Thyroid gland (tissue), 4 donors: ENCODE results near the gene MTFP1. TPM values are rescaled to one million over a fixed set of nuclear protein-coding genes. Genes with fewer than 3 reads are reported as not detected.
"Not testable (repeated sequence)": the region's sequence is repeated elsewhere in the genome, so short reads cannot be mapped to it uniquely, and the experiment has no call there.

Experiments
- DNase-seq, 2 donors: peaks; one replicate each; pipeline ENCODE4 v3.0.0-alpha.2; 2019
- H3K27ac ChIP-seq, 3 donors: fragments of 200-600 bp; sonication (generic); 1 replicate in 2 of 3; 2 replicates in 1 of 3; pipeline ENCODE4 v1.5.1; 2016 to 2019; ENCODE audit warnings: mild to moderate bottlenecking in 1 of 3, moderate library complexity in 1 of 3
- H3K27me3 ChIP-seq: fragments of 200-600 bp; sonication (generic); one replicate; pipeline ENCODE4 v1.5.1; 2019
- H3K36me3 ChIP-seq, 2 donors: fragments of 200-600 bp; sonication (generic); one replicate each; pipeline ENCODE4 v1.5.1; 2016 to 2019
- H3K4me1 ChIP-seq, 2 donors: fragments of 200-600 bp; sonication (generic); one replicate each; pipeline ENCODE4 v1.5.1; 2017 to 2019
- H3K4me3 ChIP-seq, 3 donors: fragments of 200-600 bp; sonication (generic); replicated peaks in 1 of 3; 1 replicate in 2 of 3; 2 replicates in 1 of 3; pipeline ENCODE4 v1.5.1; 2016; ENCODE audit warnings: mild to moderate bottlenecking in 1 of 3
- H3K9me3 ChIP-seq: fragments of 200-600 bp; sonication (generic); one replicate; pipeline ENCODE4 v1.5.1; 2017
- CTCF ChIP-seq, 6 experiments: fragments of 200-600 bp in 3 of 6; fragments of 450-650 bp in 3 of 6; sonication (generic) in 3 of 6; IDR thresholded peaks; one replicate each; pipeline ENCODE4 v1.5.1; 2016 to 2019; ENCODE audit warnings: antibody characterized with exemption in 6 of 6, mild to moderate bottlenecking in 2 of 6, inconsistent platforms in 1 of 6, moderate library complexity in 1 of 6
- POLR2A ChIP-seq, 2 donors: fragments of 450-650 bp; IDR thresholded peaks; one replicate each; pipeline ENCODE4 v1.6.1; 2017; ENCODE audit warnings: antibody characterized with exemption in 2 of 2, mild to moderate bottlenecking in 2 of 2, moderate library complexity in 1 of 2
- WGBS, 2 donors: methylation state at CpG; one replicate each; pipeline ENCODE4 v1.1.5; 2017; 5-methylcytosine and 5-hydroxymethylcytosine counted together
- intact Hi-C: fragments of 100-400 bp; cut with DNase I; formaldehyde crosslinking; loops from one replicate; pipeline ENCODE4 v1.15.1; 2023
- total RNA-seq, 4 donors: library from RNA; depleted of rRNA; stranded (reverse); fragments of >200 nt; gene quantifications; one replicate each; pipeline ENCODE4 v1.2.3, GENCODE V29; 2016

The MTFP1 gene
- total RNA-seq, 4 donors from 2014 or later: 5.8 to 25.7 (median 14.4) TPM

GRCh38 chr22:30441088-30441487 lies 15.5 kb downstream of the MTFP1 start:
- TF ChIP-seq CTCF (IDR thresholded peaks at IDR 0.05) (no peak), POLR2A (IDR thresholded peaks at IDR 0.05) (no peak)
- no peaks in the 10 kb centered on the region for H3K9me3 ChIP-seq
- WGBS, 2 donors: 74 to 84% methylated on average over 9 of the region's 9 CpGs
- H3K27me3 ChIP-seq: no peaks in the 10 kb centered on the region
- H3K4me1 ChIP-seq: no peaks in the 10 kb centered on the region
- H3K27ac ChIP-seq: no peak overlapping the region
- H3K4me3 ChIP-seq: no peak overlapping the region
- intact Hi-C loops: no loop called here
- DNase-seq: no peak
- no peaks in the 10 kb centered on the region for H3K36me3 ChIP-seq

- intact Hi-C loops: loop anchor here (5.0 kb wide), 1 partner anchor 42 kb away; no protein-coding TSS in a partner anchor
- Histone ChIP-seq H3K4me1 (no peaks in the 10 kb centered on the region), H3K9me3 (no peaks in the 10 kb centered on the region), H3K27me3 (no peaks in the 10 kb centered on the region), H3K4me3 (no peak overlapping the region), H3K36me3 (no peaks in the 10 kb centered on the region), H3K27ac (no peak overlapping the region)
- peak; percentile 39 to 44 for DNase-seq
- WGBS, 2 donors: 20 to 21% methylated on average over 11 of the region's 11 CpGs
- TF ChIP-seq POLR2A (IDR thresholded peaks at IDR 0.05) (no peak), CTCF (IDR thresholded peaks at IDR 0.05) (peak; percentile 29 to 75 (median 68))
These were observed 19.3 kb downstream of the MTFP1 start for GRCh38 chr22:30444632-30445437.

- intact Hi-C loops: loop anchor here (5.0 kb wide), 1 partner anchor 42 kb away; no protein-coding TSS in a partner anchor
These were observed 20.0 kb downstream of the MTFP1 start for GRCh38 chr22:30445438-30446145.

GRCh38 chr22:30447656-30448055 lies 22.1 kb downstream of the MTFP1 start:
- Histone ChIP-seq H3K36me3 (no peaks in the 10 kb centered on the region), H3K4me1 (peaks cover 0 to under 1% of the 10 kb centered on the region in 2 donors), H3K27ac (no peak overlapping the region), H3K4me3 (no peak overlapping the region), H3K27me3 (no peaks in the 10 kb centered on the region), H3K9me3 (no peaks in the 10 kb centered on the region)
- DNase-seq: no peak
- no peak for TF ChIP-seq POLR2A (IDR thresholded peaks at IDR 0.05)
- no peak for TF ChIP-seq CTCF (IDR thresholded peaks at IDR 0.05)
- intact Hi-C loops: loop anchor here (5.0 kb wide), 1 partner anchor 40 kb away; no protein-coding TSS in a partner anchor
- 66 to 97% methylated on average over 3 of the region's 3 CpGs for WGBS, 2 donors

More at GRCh38 chr22:30445438-30446145, 20.0 kb downstream of the MTFP1 start:
- no peaks in the 10 kb centered on the region for H3K4me1 ChIP-seq
- no peak overlapping the region for H3K27ac ChIP-seq
- 44 to 46% methylated on average over 5 of the region's 5 CpGs for WGBS, 2 donors
- no peaks in the 10 kb centered on the region for H3K9me3 ChIP-seq
- H3K27me3 ChIP-seq: no peaks in the 10 kb centered on the region
- DNase-seq: no peak
- TF ChIP-seq CTCF (IDR thresholded peaks at IDR 0.05): peak in 1 of 6 experiments; percentile 3
- TF ChIP-seq POLR2A (IDR thresholded peaks at IDR 0.05): no peak
- H3K36me3 ChIP-seq: no peaks in the 10 kb centered on the region
- no peak overlapping the region for H3K4me3 ChIP-seq

GRCh38 chr22:30451488-30451887 lies 25.9 kb downstream of the MTFP1 start:
- H3K9me3 ChIP-seq, H3K27ac ChIP-seq, H3K4me1 ChIP-seq, H3K4me3 ChIP-seq, DNase-seq, H3K36me3 ChIP-seq, H3K27me3 ChIP-seq, intact Hi-C loops: not testable (repeated sequence)
- 41% methylated on average over 9 of the region's 9 CpGs for WGBS, 2 donors
